Activated B cell treated with CpG ODN at 0.5 μM for 24 hours (primary cell): ENCODE measurements around the gene TRA2B. TPM values are rescaled to one million over a fixed set of nuclear protein-coding genes. Genes with fewer than 3 reads are reported as not detected.

ENCODE experiments used
- ATAC-seq: fragments of 200-7000 bp; cut with Tn5 transposase; one replicate; pipeline ENCODE4 v1.10.0; 2021; ENCODE audit warnings: low read depth, mild to moderate bottlenecking, moderate library complexity
- CTCF ChIA-PET: fragments of 350-600 bp; sonication (Branson Sonifier 250); formaldehyde crosslinking; loops from one replicate; lab custom pipeline; 2021; ENCODE audit warnings: antibody characterized with exemption; lab: Charles Lee
- POLR2A ChIA-PET: fragments of 350-600 bp; sonication (Branson Sonifier 250); formaldehyde crosslinking; loops from one replicate; lab custom pipeline; 2021; ENCODE audit warnings: antibody characterized with exemption; lab: Charles Lee
- DNase-seq: peaks from one replicate; pipeline ENCODE4 v3.0.0; 2022
- H3K27ac Mint-ChIP-seq: one replicate; pipeline ENCODE4 v1.8.0; 2020; ENCODE audit warnings: mixed read lengths
- H3K27me3 Mint-ChIP-seq: one replicate; pipeline ENCODE4 v1.8.0; 2021; ENCODE audit warnings: mixed read lengths
- H3K36me3 Mint-ChIP-seq: one replicate; pipeline ENCODE4 v1.8.0; 2021; ENCODE audit warnings: low read depth, mixed read lengths
- H3K4me1 Mint-ChIP-seq: one replicate; pipeline ENCODE4 v1.8.0; 2021; ENCODE audit warnings: mixed read lengths
- H3K4me3 Mint-ChIP-seq: one replicate; pipeline ENCODE4 v1.8.0; 2020; ENCODE audit warnings: mild to moderate bottlenecking, mixed read lengths
- H3K9me3 Mint-ChIP-seq: one replicate; pipeline ENCODE4 v1.8.0; 2020; ENCODE audit warnings: mixed read lengths
- CTCF ChIP-seq: fragments of 200-600 bp; IDR thresholded peaks from one replicate; pipeline ENCODE4 v1.8.0; 2022; ENCODE audit warnings: antibody characterized with exemption, mild to moderate bottlenecking
- intact Hi-C: fragments of 100-400 bp; cut with micrococcal nuclease; formaldehyde crosslinking; loops from one replicate; pipeline ENCODE4 v1.15.1; 2024
- total RNA-seq: library from RNA; stranded (reverse); gene quantifications from 2 replicates; pipeline ENCODE4 v1.2.3, GENCODE V29; 2022

TRA2B gene
- total RNA-seq, 1 donor from 2014 or later = 219 TPM

- Mint-ChIP-seq H3K27ac (no peak overlapping the region), H3K36me3 (no peaks in the 10 kb centered on the region)
These were observed 27.7 kb upstream of the TRA2B start for GRCh38 chr3:185965496-185965895.

GRCh38 chr3:185961675-185962232, 23.9 kb upstream of the TRA2B start:
- ATAC-seq = no peak
- DNase-seq = no peak
- no peak overlapping the region for H3K27ac Mint-ChIP-seq
- ChIA-PET POLR2A (no interaction called here), CTCF (no interaction called here)
- intact Hi-C loops = no loop called here
- H3K27me3 Mint-ChIP-seq = peaks cover 13% of the 10 kb centered on the region
- TF ChIP-seq CTCF = no peak
- no peaks in the 10 kb centered on the region for H3K36me3 Mint-ChIP-seq
- H3K4me1 Mint-ChIP-seq = no peaks in the 10 kb centered on the region
- no peak overlapping the region for H3K4me3 Mint-ChIP-seq
- H3K9me3 Mint-ChIP-seq = peaks cover 7% of the 10 kb centered on the region

More at GRCh38 chr3:185965496-185965895, 27.7 kb upstream of the TRA2B start:
- CTCF ChIA-PET = interaction anchor here (0.6 to 0.7 kb wide), 2 partner anchors 17 to 649 kb away, joined by 3 to 5 read pairs; no protein-coding TSS in a partner anchor
- no peaks in the 10 kb centered on the region for H3K4me1 Mint-ChIP-seq
- ATAC-seq (no peak), DNase-seq (no peak)
- H3K27me3 Mint-ChIP-seq = no peaks in the 10 kb centered on the region
- H3K4me3 Mint-ChIP-seq = no peak overlapping the region
- intact Hi-C loops = no loop called here
- H3K9me3 Mint-ChIP-seq = peaks cover 7% of the 10 kb centered on the region
- POLR2A ChIA-PET = no interaction called here
- TF ChIP-seq CTCF = no peak

- Mint-ChIP-seq H3K4me3 (no peak overlapping the region), H3K27me3 (peaks cover 18% of the 10 kb centered on the region), H3K27ac (no peak overlapping the region), H3K9me3 (peaks cover 2% of the 10 kb centered on the region), H3K4me1 (no peaks in the 10 kb centered on the region), H3K36me3 (no peaks in the 10 kb centered on the region)
- POLR2A ChIA-PET = no interaction called here
- ATAC-seq = no peak
- intact Hi-C loops = no loop called here
- no peak for TF ChIP-seq CTCF
- DNase-seq = no peak
- CTCF ChIA-PET = no interaction called here
These were observed 22.9 kb upstream of the TRA2B start for GRCh38 chr3:185960522-185961288.

- DNase-seq (no peak), ATAC-seq (no peak)
- H3K27ac Mint-ChIP-seq = no peak overlapping the region
- TF ChIP-seq CTCF = no peak
- no peak overlapping the region for H3K4me3 Mint-ChIP-seq
- H3K36me3 Mint-ChIP-seq = no peaks in the 10 kb centered on the region
- intact Hi-C loops = no loop called here
- ChIA-PET CTCF (no interaction called here), POLR2A (interaction anchor here (0.7 kb wide), 1 partner anchor 1115 kb away, joined by 3 read pairs; no protein-coding TSS in a partner anchor)
- no peaks in the 10 kb centered on the region for H3K9me3 Mint-ChIP-seq
- peaks cover 23% of the 10 kb centered on the region for H3K27me3 Mint-ChIP-seq
- no peaks in the 10 kb centered on the region for H3K4me1 Mint-ChIP-seq
These were observed 22.1 kb upstream of the TRA2B start for GRCh38 chr3:185959609-185960521.
